CD8-positive, alpha-beta memory T cell (primary cell): Measurements from ENCODE around the gene ABCG8. TPM values are rescaled to one million over a fixed set of nuclear protein-coding genes. Genes with fewer than 3 reads are reported as not detected.

ENCODE experiments used
- CTCF ChIA-PET: fragments of 350-600 bp; sonication (Branson Sonifier 250); formaldehyde crosslinking; loops from one replicate; lab custom pipeline; 2021; ENCODE audit warnings: antibody characterized with exemption; lab: Charles Lee
- POLR2A ChIA-PET: fragments of 350-600 bp; sonication (Branson Sonifier 250); formaldehyde crosslinking; loops from one replicate; lab custom pipeline; 2021; ENCODE audit warnings: antibody characterized with exemption; lab: Charles Lee
- DNase-seq, 5 donors: peaks; one replicate each; pipeline versions ENCODE4 v3.0.0 to v3.0.0-alpha.2; 2020 to 2022; ENCODE audit warnings: mixed read lengths in 1 of 5
- H3K27ac ChIP-seq: one replicate; pipeline ENCODE4 v1.7.0; 2013; ENCODE audit warnings: low read depth, mild to moderate bottlenecking, low read length, moderate library complexity
- H3K27me3 ChIP-seq: 2 replicates; pipeline ENCODE4 v1.7.0; 2013; ENCODE audit warnings: low read length, mild to moderate bottlenecking; ENCODE audit not compliant: insufficient read depth, poor library complexity, severe bottlenecking
- H3K36me3 ChIP-seq: 2 replicates; pipeline ENCODE4 v1.7.0; 2013; ENCODE audit warnings: mild to moderate bottlenecking, low read length, moderate library complexity; ENCODE audit not compliant: insufficient read depth
- H3K4me1 ChIP-seq: 2 replicates; pipeline ENCODE4 v1.7.0; 2013; ENCODE audit warnings: mild to moderate bottlenecking, low read length, moderate library complexity; ENCODE audit not compliant: insufficient read depth
- H3K4me3 ChIP-seq: 2 replicates; pipeline ENCODE4 v1.7.0; 2013; ENCODE audit warnings: mild to moderate bottlenecking, low read length
- H3K9me3 ChIP-seq: 2 replicates; pipeline ENCODE4 v1.7.0; 2013; ENCODE audit warnings: mild to moderate bottlenecking, low read length
- H3K27ac Mint-ChIP-seq, 8 donors: one replicate each; pipeline ENCODE4 v1.8.0; 2020 to 2021; ENCODE audit warnings: mixed read lengths in 8 of 8, mild to moderate bottlenecking in 6 of 8, inconsistent platforms in 3 of 8, moderate library complexity in 3 of 8
- H3K27me3 Mint-ChIP-seq, 2 donors: one replicate each; pipeline ENCODE4 v1.8.0; 2020 to 2021; ENCODE audit warnings: mixed read lengths in 2 of 2, mild to moderate bottlenecking in 1 of 2, moderate library complexity in 1 of 2
- H3K36me3 Mint-ChIP-seq, 3 donors: one replicate each; pipeline ENCODE4 v1.8.0; 2020 to 2021; ENCODE audit warnings: mixed read lengths in 3 of 3, inconsistent platforms in 1 of 3, mild to moderate bottlenecking in 1 of 3
- H3K4me1 Mint-ChIP-seq, 3 donors: one replicate each; pipeline ENCODE4 v1.8.0; 2020 to 2021; ENCODE audit warnings: mixed read lengths in 3 of 3, inconsistent platforms in 1 of 3, mild to moderate bottlenecking in 1 of 3
- H3K4me3 Mint-ChIP-seq, 7 donors: one replicate each; pipeline ENCODE4 v1.8.0; 2020 to 2021; ENCODE audit warnings: mixed read lengths in 7 of 7, mild to moderate bottlenecking in 6 of 7, moderate library complexity in 4 of 7, inconsistent platforms in 2 of 7
- H3K9me3 Mint-ChIP-seq, 5 donors: one replicate each; pipeline ENCODE4 v1.8.0; 2020 to 2022; ENCODE audit warnings: mixed read lengths in 5 of 5, mild to moderate bottlenecking in 3 of 5, moderate library complexity in 2 of 5, inconsistent platforms in 1 of 5
- polyA plus RNA-seq: library from polyadenylated mRNA; unstranded; fragments of 300-500 nt; fragmentation: Illumina TruSeq; gene quantifications from one replicate; pipeline ENCODE4 v1.2.3, GENCODE V29; 2021
- total RNA-seq, 2 experiments: library from RNA; stranded (reverse); gene quantifications; one replicate each; pipeline ENCODE4 v1.2.3, GENCODE V29; 2021

Gene ABCG8
- total and polyA plus RNA-seq, 3 experiments from 2014 or later = not detected

- peaks cover 4 to 9% (median 6%) of the 10 kb centered on the region in 3 donors for H3K4me1 Mint-ChIP-seq
- DNase-seq = no peak
- CTCF ChIA-PET = no interaction called here
- Histone ChIP-seq H3K9me3 (no peaks in the 10 kb centered on the region), H3K27me3 (peaks cover 5% of the 10 kb centered on the region), H3K4me3 (no peak overlapping the region), H3K36me3 (peaks cover 4% of the 10 kb centered on the region), H3K27ac (no peak overlapping the region), H3K4me1 (no peaks in the 10 kb centered on the region)
- peak overlapping the region in 1 of 8 donors; percentile 19 for H3K27ac Mint-ChIP-seq
- peaks cover 0 to 7% of the 10 kb centered on the region in 2 donors for H3K27me3 Mint-ChIP-seq
- no peak overlapping the region for H3K4me3 Mint-ChIP-seq
- no peaks in the 10 kb centered on the region for H3K9me3 Mint-ChIP-seq
- POLR2A ChIA-PET = no interaction called here
- peaks cover 2 to 14% (median 5%) of the 10 kb centered on the region in 3 donors for H3K36me3 Mint-ChIP-seq
Observed at GRCh38 chr2:43882312-43882711, 43.5 kb downstream of the ABCG8 start.

- H3K27ac ChIP-seq = no peak overlapping the region
- Mint-ChIP-seq H3K27me3 (no peaks in the 10 kb centered on the region), H3K4me1 (no peaks in the 10 kb centered on the region), H3K36me3 (peaks cover 7 to 36% (median 22%) of the 10 kb centered on the region in 3 donors), H3K9me3 (no peaks in the 10 kb centered on the region), H3K4me3 (no peak overlapping the region), H3K27ac (no peak overlapping the region)
- no peaks in the 10 kb centered on the region for H3K27me3 ChIP-seq
- ChIA-PET POLR2A (no interaction called here), CTCF (no interaction called here)
- H3K36me3 ChIP-seq = peaks cover 20% of the 10 kb centered on the region
- no peaks in the 10 kb centered on the region for H3K4me1 ChIP-seq
- no peak overlapping the region for H3K4me3 ChIP-seq
- no peak for DNase-seq
- no peaks in the 10 kb centered on the region for H3K9me3 ChIP-seq
Observed at GRCh38 chr2:43884689-43885088, 45.9 kb downstream of the ABCG8 start.

GRCh38 chr2:43885132-43885632 is 46.4 kb downstream of the ABCG8 start:
- ChIA-PET CTCF (no interaction called here), POLR2A (no interaction called here)
- peaks cover 7 to 41% (median 26%) of the 10 kb centered on the region in 3 donors for H3K36me3 Mint-ChIP-seq
- H3K9me3 ChIP-seq = no peaks in the 10 kb centered on the region
- no peak overlapping the region for H3K4me3 Mint-ChIP-seq
- no peak for DNase-seq
- no peaks in the 10 kb centered on the region for H3K4me1 Mint-ChIP-seq
- H3K36me3 ChIP-seq = peaks cover 25% of the 10 kb centered on the region
- H3K4me3 ChIP-seq = no peak overlapping the region
- peak overlapping the region in 1 of 8 donors; percentile 17 for H3K27ac Mint-ChIP-seq
- no peaks in the 10 kb centered on the region for H3K27me3 ChIP-seq
- no peaks in the 10 kb centered on the region for H3K9me3 Mint-ChIP-seq
- no peaks in the 10 kb centered on the region for H3K4me1 ChIP-seq
- H3K27me3 Mint-ChIP-seq = no peaks in the 10 kb centered on the region
- no peak overlapping the region for H3K27ac ChIP-seq

GRCh38 chr2:43887176-43887575 is 48.4 kb downstream of the ABCG8 start:
- Histone ChIP-seq H3K27ac (no peak overlapping the region), H3K4me3 (no peak overlapping the region), H3K9me3 (no peaks in the 10 kb centered on the region), H3K4me1 (no peaks in the 10 kb centered on the region), H3K36me3 (peaks cover 32% of the 10 kb centered on the region), H3K27me3 (no peaks in the 10 kb centered on the region)
- ChIA-PET POLR2A (no interaction called here), CTCF (interaction anchor here (1.6 kb wide), 1 partner anchor 9 kb away, joined by 5 read pairs; no protein-coding TSS in a partner anchor)
- Mint-ChIP-seq H3K36me3 (peaks cover 7 to 60% (median 31%) of the 10 kb centered on the region in 3 donors), H3K27ac (peak overlapping the region in 1 of 8 donors; percentile 47), H3K4me1 (no peaks in the 10 kb centered on the region), H3K27me3 (no peaks in the 10 kb centered on the region), H3K4me3 (no peak overlapping the region), H3K9me3 (no peaks in the 10 kb centered on the region)
- no peak for DNase-seq

- peaks cover 7 to 79% (median 44%) of the 10 kb centered on the region in 3 donors for H3K36me3 Mint-ChIP-seq
- H3K9me3 Mint-ChIP-seq = no peaks in the 10 kb centered on the region
- ChIA-PET CTCF (no interaction called here), POLR2A (no interaction called here)
- Histone ChIP-seq H3K27me3 (no peaks in the 10 kb centered on the region), H3K27ac (no peak overlapping the region), H3K9me3 (no peaks in the 10 kb centered on the region), H3K4me3 (no peak overlapping the region), H3K36me3 (peaks cover 44% of the 10 kb centered on the region), H3K4me1 (no peaks in the 10 kb centered on the region)
- H3K4me1 Mint-ChIP-seq = no peaks in the 10 kb centered on the region
- H3K4me3 Mint-ChIP-seq = no peak overlapping the region
- H3K27ac Mint-ChIP-seq = peak overlapping the region in 1 of 8 donors; percentile 22
- H3K27me3 Mint-ChIP-seq = no peaks in the 10 kb centered on the region
- DNase-seq = no peak
Observed at GRCh38 chr2:43889416-43889815, 50.6 kb downstream of the ABCG8 start.

- Histone ChIP-seq H3K27ac (no peak overlapping the region), H3K4me1 (no peaks in the 10 kb centered on the region), H3K4me3 (no peak overlapping the region), H3K9me3 (no peaks in the 10 kb centered on the region), H3K27me3 (no peaks in the 10 kb centered on the region), H3K36me3 (peaks cover 44% of the 10 kb centered on the region)
- H3K9me3 Mint-ChIP-seq = no peaks in the 10 kb centered on the region
- H3K27me3 Mint-ChIP-seq = no peaks in the 10 kb centered on the region
- H3K27ac Mint-ChIP-seq = no peak overlapping the region
- peaks cover 7 to 85% (median 46%) of the 10 kb centered on the region in 3 donors for H3K36me3 Mint-ChIP-seq
- POLR2A ChIA-PET = no interaction called here
- H3K4me3 Mint-ChIP-seq = no peak overlapping the region
- no peak for DNase-seq
- H3K4me1 Mint-ChIP-seq = no peaks in the 10 kb centered on the region
- CTCF ChIA-PET = no interaction called here
Observed at GRCh38 chr2:43890855-43891254, 52.1 kb downstream of the ABCG8 start.

- H3K4me3 Mint-ChIP-seq = no peak overlapping the region
- H3K36me3 Mint-ChIP-seq = peaks cover 10 to 89% (median 40%) of the 10 kb centered on the region in 3 donors
- ChIA-PET CTCF (no interaction called here), POLR2A (no interaction called here)
- H3K4me1 Mint-ChIP-seq = no peaks in the 10 kb centered on the region
- H3K9me3 ChIP-seq = no peaks in the 10 kb centered on the region
- peaks cover 44% of the 10 kb centered on the region for H3K36me3 ChIP-seq
- H3K27ac ChIP-seq = no peak overlapping the region
- no peaks in the 10 kb centered on the region for H3K27me3 Mint-ChIP-seq
- no peak overlapping the region for H3K27ac Mint-ChIP-seq
- no peaks in the 10 kb centered on the region for H3K27me3 ChIP-seq
- no peak for DNase-seq
- no peaks in the 10 kb centered on the region for H3K9me3 Mint-ChIP-seq
- H3K4me3 ChIP-seq = no peak overlapping the region
- H3K4me1 ChIP-seq = no peaks in the 10 kb centered on the region
Observed at GRCh38 chr2:43894743-43895142, 56.0 kb downstream of the ABCG8 start.

GRCh38 chr2:43896906-43897305 is 58.1 kb downstream of the ABCG8 start:
- H3K27ac ChIP-seq = no peak overlapping the region
- no peaks in the 10 kb centered on the region for H3K9me3 ChIP-seq
- no peaks in the 10 kb centered on the region for H3K27me3 Mint-ChIP-seq
- H3K4me3 Mint-ChIP-seq = no peak overlapping the region
- H3K36me3 Mint-ChIP-seq = peaks cover 10 to 83% (median 33%) of the 10 kb centered on the region in 3 donors
- ChIA-PET CTCF (no interaction called here), POLR2A (no interaction called here)
- H3K27ac Mint-ChIP-seq = no peak overlapping the region
- no peaks in the 10 kb centered on the region for H3K9me3 Mint-ChIP-seq
- H3K4me3 ChIP-seq = no peak overlapping the region
- no peaks in the 10 kb centered on the region for H3K27me3 ChIP-seq
- H3K4me1 ChIP-seq = no peaks in the 10 kb centered on the region
- no peaks in the 10 kb centered on the region for H3K4me1 Mint-ChIP-seq
- peaks cover 37% of the 10 kb centered on the region for H3K36me3 ChIP-seq
- no peak for DNase-seq
